Naive thymus-derived CD4-positive, alpha-beta T cell (primary cell): Measurements from ENCODE around the gene SP140L. TPM values are rescaled to one million over a fixed set of nuclear protein-coding genes. Genes with fewer than 3 reads are reported as not detected.

Experiments used
- ATAC-seq: fragments of 150-1000 bp; cut with Tn5 transposase; 2 replicates; pipeline ENCODE4 v1.10.0; 2021; ENCODE audit warnings: mild to moderate bottlenecking, moderate library complexity
- CTCF ChIA-PET: fragments of 350-600 bp; sonication (Branson Sonifier 250); formaldehyde crosslinking; loops from one replicate; lab custom pipeline; 2021; ENCODE audit warnings: antibody characterized with exemption; lab: Charles Lee
- POLR2A ChIA-PET: fragments of 350-600 bp; sonication (Branson Sonifier 250); formaldehyde crosslinking; loops from one replicate; lab custom pipeline; 2021; ENCODE audit warnings: antibody characterized with exemption, inconsistent platforms; lab: Charles Lee
- DNase-seq, 9 donors: peaks; one replicate each; pipeline versions ENCODE4 v3.0.0 to v3.0.0-alpha.2; 2020 to 2022; ENCODE audit warnings: mixed read lengths in 1 of 9
- H3K27ac ChIP-seq: one replicate; pipeline ENCODE4 v1.7.0; 2013; ENCODE audit warnings: mild to moderate bottlenecking, low read depth, low read length, moderate library complexity
- H3K27me3 ChIP-seq, 2 donors: one replicate each; pipeline ENCODE4 v1.7.0; 2013; ENCODE audit warnings: low read length in 2 of 2, mild to moderate bottlenecking in 2 of 2, moderate library complexity in 2 of 2; ENCODE audit not compliant: control insufficient read depth in 2 of 2, insufficient read depth in 2 of 2
- H3K36me3 ChIP-seq, 3 experiments: 1 replicate in 2 of 3; 2 replicates in 1 of 3; pipeline ENCODE4 v1.7.0; 2013; ENCODE audit warnings: low read length in 3 of 3, mild to moderate bottlenecking in 3 of 3, moderate library complexity in 1 of 3; ENCODE audit not compliant: insufficient read depth in 3 of 3, control insufficient read depth in 2 of 3
- H3K4me1 ChIP-seq, 2 donors: one replicate each; pipeline ENCODE4 v1.7.0; 2013; ENCODE audit warnings: low read length in 2 of 2, mild to moderate bottlenecking in 2 of 2, moderate library complexity in 1 of 2; ENCODE audit not compliant: control insufficient read depth in 2 of 2, insufficient read depth in 2 of 2
- H3K4me3 ChIP-seq: 2 replicates; pipeline ENCODE4 v1.7.0; 2013; ENCODE audit warnings: mild to moderate bottlenecking, low read length
- H3K9me3 ChIP-seq, 3 experiments: 1 replicate in 2 of 3; 2 replicates in 1 of 3; pipeline ENCODE4 v1.7.0; 2013; ENCODE audit warnings: low read length in 3 of 3; ENCODE audit not compliant: control insufficient read depth in 2 of 3
- H3K27ac Mint-ChIP-seq, 9 donors: one replicate each; pipeline ENCODE4 v1.8.0; 2020 to 2022; ENCODE audit warnings: mixed read lengths in 9 of 9, mild to moderate bottlenecking in 8 of 9, moderate library complexity in 5 of 9, inconsistent platforms in 2 of 9
- H3K27me3 Mint-ChIP-seq, 5 donors: one replicate each; pipeline ENCODE4 v1.8.0; 2021 to 2022; ENCODE audit warnings: mixed read lengths in 5 of 5, mild to moderate bottlenecking in 1 of 5
- H3K36me3 Mint-ChIP-seq, 5 donors: one replicate each; pipeline ENCODE4 v1.8.0; 2020 to 2022; ENCODE audit warnings: mixed read lengths in 5 of 5, mild to moderate bottlenecking in 3 of 5, inconsistent platforms in 1 of 5
- H3K4me1 Mint-ChIP-seq, 7 donors: one replicate each; pipeline ENCODE4 v1.8.0; 2020 to 2022; ENCODE audit warnings: mixed read lengths in 7 of 7, mild to moderate bottlenecking in 3 of 7, inconsistent platforms in 1 of 7
- H3K4me3 Mint-ChIP-seq, 10 donors: one replicate each; pipeline ENCODE4 v1.8.0; 2020 to 2022; ENCODE audit warnings: mild to moderate bottlenecking in 10 of 10, mixed read lengths in 10 of 10, moderate library complexity in 6 of 10, inconsistent platforms in 2 of 10
- H3K9me3 Mint-ChIP-seq, 11 donors: one replicate each; pipeline ENCODE4 v1.8.0; 2020 to 2022; ENCODE audit warnings: mixed read lengths in 11 of 11, mild to moderate bottlenecking in 4 of 11, inconsistent platforms in 1 of 11, moderate library complexity in 1 of 11
- intact Hi-C, 2 donors: fragments of 100-400 bp; cut with micrococcal nuclease; formaldehyde crosslinking; loops; one replicate each; pipeline ENCODE4 v1.15.1; 2023
- polyA plus RNA-seq, 2 donors: library from polyadenylated mRNA; unstranded; fragments of 300-500 nt; fragmentation: Illumina TruSeq; gene quantifications; one replicate each; pipeline ENCODE4 v1.2.3, GENCODE V29; 2021
- total RNA-seq, 6 experiments: library from RNA in 5 of 6; stranded (reverse) in 5 of 6; gene quantifications; 1 replicate in 5 of 6; 2 replicates in 1 of 6; pipeline ENCODE4 v1.2.3 and lab custom pipeline; 2021 to 2026

SP140L gene
- total and polyA plus RNA-seq, 7 experiments from 2014 or later = 34.1 to 121 (median 85.7) TPM

- H3K36me3 Mint-ChIP-seq = peaks cover 47 to 80% (median 74%) of the 10 kb centered on the region in 5 donors
- H3K4me1 Mint-ChIP-seq = peaks cover 41 to 87% (median 80%) of the 10 kb centered on the region in 7 donors
- peak overlapping the region; percentile 1 for H3K27ac ChIP-seq
Observed at GRCh38 chr2:230346921-230347533, 20.0 kb downstream of the SP140L start.

GRCh38 chr2:230347659-230348305 lies 20.8 kb downstream of the SP140L start:
- H3K27me3 Mint-ChIP-seq = no peaks in the 10 kb centered on the region
- peak overlapping the region; percentile 21 to 77 (median 62) for H3K4me3 Mint-ChIP-seq
- no peak for ATAC-seq
- Histone ChIP-seq H3K27me3 (no peaks in the 10 kb centered on the region), H3K9me3 (peaks cover 0 to 4% (median 0%) of the 10 kb centered on the region in 3 experiments), H3K27ac (no peak overlapping the region), H3K36me3 (peaks cover 0 to 19% (median 0%) of the 10 kb centered on the region in 3 experiments), H3K4me3 (no peak overlapping the region), H3K4me1 (peaks cover 12 to 29% of the 10 kb centered on the region in 2 donors)
- intact Hi-C loops = loop anchor here in 1 of 2 donors (1.0 to 5.0 kb wide), 4 partner anchors 12 to 85 kb away; partner anchors contain the start of gene SP140L
- peaks cover 34 to 84% (median 77%) of the 10 kb centered on the region in 7 donors for H3K4me1 Mint-ChIP-seq
- H3K36me3 Mint-ChIP-seq = peaks cover 40 to 77% (median 70%) of the 10 kb centered on the region in 5 donors
- ChIA-PET CTCF (interaction anchor here (1.4 kb wide), 1 partner anchor 10 kb away, joined by 3 read pairs; no protein-coding TSS in a partner anchor), POLR2A (interaction anchor here (1.8 to 2.8 kb wide), 2 partner anchors 12 to 19 kb away, joined by 4 to 9 read pairs; no protein-coding TSS in a partner anchor)
- peak overlapping the region in 8 of 9 donors; percentile 20 to 95 (median 78) for H3K27ac Mint-ChIP-seq
- peaks cover 6 to 43% (median 29%) of the 10 kb centered on the region in 11 donors for H3K9me3 Mint-ChIP-seq
- peak in 1 of 9 donors; percentile 37 for DNase-seq

More at GRCh38 chr2:230346921-230347533, 20.0 kb downstream of the SP140L start:
- POLR2A ChIA-PET = interaction anchor here (1.8 to 2.8 kb wide), 2 partner anchors 11 to 18 kb away, joined by 4 to 9 read pairs; no protein-coding TSS in a partner anchor
- no peaks in the 10 kb centered on the region for H3K27me3 Mint-ChIP-seq
- peak overlapping the region in 5 of 9 donors; percentile 12 to 62 (median 38) for H3K27ac Mint-ChIP-seq
- Histone ChIP-seq H3K4me1 (peaks cover 12 to 32% of the 10 kb centered on the region in 2 donors), H3K9me3 (peaks cover 0 to 4% (median 0%) of the 10 kb centered on the region in 3 experiments), H3K27me3 (no peaks in the 10 kb centered on the region), H3K4me3 (no peak overlapping the region), H3K36me3 (peaks cover 0 to 24% (median 0%) of the 10 kb centered on the region in 3 experiments)
- intact Hi-C loops = loop anchor here in 1 of 2 donors (5.0 kb wide), 1 partner anchor 85 kb away; no protein-coding TSS in a partner anchor
- no peak for DNase-seq
- no peak for ATAC-seq
- H3K9me3 Mint-ChIP-seq = peaks cover 12 to 49% (median 35%) of the 10 kb centered on the region in 11 donors
- peak overlapping the region in 3 of 10 donors; percentile 9 to 33 (median 14) for H3K4me3 Mint-ChIP-seq
- CTCF ChIA-PET = interaction anchor here (0.7 kb wide), 1 partner anchor 10 kb away, joined by 3 read pairs; no protein-coding TSS in a partner anchor

- Mint-ChIP-seq H3K36me3 (peaks cover 31 to 67% (median 62%) of the 10 kb centered on the region in 5 donors), H3K27ac (peak overlapping the region in 7 of 9 donors; percentile 9 to 95 (median 79)), H3K4me1 (peaks cover 27 to 80% (median 74%) of the 10 kb centered on the region in 7 donors), H3K4me3 (peak overlapping the region in 8 of 10 donors; percentile 21 to 77 (median 64)), H3K9me3 (peaks cover 6 to 40% (median 25%) of the 10 kb centered on the region in 11 donors), H3K27me3 (no peaks in the 10 kb centered on the region)
- H3K4me3 ChIP-seq = no peak overlapping the region
- ChIA-PET POLR2A (interaction anchor here (0.6 to 2.8 kb wide), 3 partner anchors 14 to 27 kb away, joined by 3 to 9 read pairs (median 4); no protein-coding TSS in a partner anchor), CTCF (interaction anchor here (1.4 kb wide), 1 partner anchor 9 kb away, joined by 3 read pairs; no protein-coding TSS in a partner anchor)
- peaks cover 0 to 4% (median 0%) of the 10 kb centered on the region in 3 experiments for H3K9me3 ChIP-seq
- ATAC-seq (no peak), DNase-seq (no peak)
- no peaks in the 10 kb centered on the region for H3K27me3 ChIP-seq
- intact Hi-C loops = loop anchor here in 1 of 2 donors (1.0 to 5.0 kb wide), 4 partner anchors 13 to 86 kb away; partner anchors contain the start of gene SP140L
- no peak overlapping the region for H3K27ac ChIP-seq
- H3K36me3 ChIP-seq = peaks cover 0 to 12% (median 0%) of the 10 kb centered on the region in 3 experiments
- peaks cover 12 to 21% of the 10 kb centered on the region in 2 donors for H3K4me1 ChIP-seq
Observed at GRCh38 chr2:230348787-230349186, 21.8 kb downstream of the SP140L start.

- H3K9me3 ChIP-seq = no peaks in the 10 kb centered on the region
- CTCF ChIA-PET = no interaction called here
- H3K27ac Mint-ChIP-seq = peak overlapping the region in 1 of 9 donors; percentile 10
Observed at GRCh38 chr2:230356084-230356483, 29.1 kb downstream of the SP140L start.

DNA sequence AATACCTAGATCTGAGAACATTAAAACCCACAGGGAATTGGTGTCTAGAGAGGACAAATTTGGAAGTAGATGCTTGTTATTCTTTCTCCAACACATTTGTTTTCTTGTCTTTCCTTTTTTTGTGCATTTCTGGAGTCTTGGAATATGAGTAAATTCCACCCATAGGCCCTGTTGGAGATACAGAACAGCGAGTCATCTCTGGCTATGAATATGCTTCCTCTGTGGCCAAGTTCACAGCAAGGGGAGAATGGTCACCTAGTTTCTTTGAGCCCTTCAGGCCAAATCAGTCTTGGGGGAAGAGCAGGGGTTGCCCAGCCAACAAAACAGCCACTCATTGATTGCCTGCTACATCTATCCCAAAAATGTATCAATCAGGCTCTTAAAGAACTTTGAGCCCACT lies 31.3 kb downstream of the SP140L start:
- H3K27ac Mint-ChIP-seq = peak overlapping the region in 2 of 9 donors; percentile 47 to 65
- Histone ChIP-seq H3K4me1 (peaks cover 15 to 16% of the 10 kb centered on the region in 2 donors), H3K36me3 (peaks cover 10 to 40% (median 10%) of the 10 kb centered on the region in 3 experiments), H3K9me3 (no peaks in the 10 kb centered on the region), H3K27ac (no peak overlapping the region), H3K27me3 (no peaks in the 10 kb centered on the region), H3K4me3 (no peak overlapping the region)
- peaks cover 28 to 75% (median 66%) of the 10 kb centered on the region in 5 donors for H3K36me3 Mint-ChIP-seq
- intact Hi-C loops = loop anchor here in 1 of 2 donors (2.0 kb wide), 1 partner anchor 30 kb away; no protein-coding TSS in a partner anchor
- CTCF ChIA-PET = interaction anchor here (1.1 kb wide), 1 partner anchor 10 kb away, joined by 3 read pairs; no protein-coding TSS in a partner anchor
- ATAC-seq (no peak), DNase-seq (no peak)
- H3K27me3 Mint-ChIP-seq = no peaks in the 10 kb centered on the region
- peaks cover 0 to 14% (median 0%) of the 10 kb centered on the region in 11 donors for H3K9me3 Mint-ChIP-seq
- peaks cover 32 to 63% (median 41%) of the 10 kb centered on the region in 7 donors for H3K4me1 Mint-ChIP-seq
- POLR2A ChIA-PET = interaction anchor here (0.6 to 1.3 kb wide), 2 partner anchors 39 to 134 kb away, joined by 3 to 4 read pairs; no protein-coding TSS in a partner anchor
- no peak overlapping the region for H3K4me3 Mint-ChIP-seq

More at GRCh38 chr2:230356084-230356483, 29.1 kb downstream of the SP140L start:
- Histone ChIP-seq H3K4me1 (no peaks in the 10 kb centered on the region), H3K27me3 (no peaks in the 10 kb centered on the region), H3K27ac (no peak overlapping the region), H3K36me3 (peaks cover 10 to 32% (median 10%) of the 10 kb centered on the region in 3 experiments), H3K4me3 (no peak overlapping the region)
- Mint-ChIP-seq H3K4me3 (no peak overlapping the region), H3K4me1 (peaks cover 14 to 55% (median 34%) of the 10 kb centered on the region in 7 donors), H3K36me3 (peaks cover 13 to 65% (median 55%) of the 10 kb centered on the region in 5 donors), H3K9me3 (peaks cover 0 to 10% (median 0%) of the 10 kb centered on the region in 11 donors), H3K27me3 (no peaks in the 10 kb centered on the region)
- DNase-seq = no peak
- intact Hi-C loops = no loop called here
- POLR2A ChIA-PET = no interaction called here
- no peak for ATAC-seq
